Measurements from ENCODE around the gene MAMLD1. TPM values are rescaled to one million over a fixed set of nuclear protein-coding genes. Genes with fewer than 3 reads are reported as not detected.

Gene MAMLD1
- total RNA-seq, 4 donors from 2014 or later: 0.23 to 2.1 (median 0.96) TPM

GRCh38 chrX:150438165-150438564 lies 75.0 kb downstream of the MAMLD1 start:
- intact Hi-C loops (cut with DNase I): no loop called here
- Histone ChIP-seq H3K27ac (no peak overlapping the region), H3K27me3 (no peaks in the 10 kb centered on the region), H3K36me3 (no peaks in the 10 kb centered on the region), H3K4me3 (no peak overlapping the region), H3K9me3 (no peaks in the 10 kb centered on the region), H3K4me1 (no peaks in the 10 kb centered on the region)
- no peak for TF ChIP-seq CTCF (IDR thresholded peaks at IDR 0.05)
- no peak for TF ChIP-seq POLR2A (IDR thresholded peaks at IDR 0.05)
- DNase-seq: no peak
- WGBS, 2 donors: 72 to 85% methylated on average over 2 of the region's 2 CpGs

GRCh38 chrX:150446151-150446550 lies 83.0 kb downstream of the MAMLD1 start:
- intact Hi-C loops (cut with DNase I): no loop called here
- 20 to 73% methylated on average over 1 to 2 of the region's 2 CpGs for WGBS, 2 donors
- Histone ChIP-seq H3K9me3 (no peaks in the 10 kb centered on the region), H3K36me3 (no peaks in the 10 kb centered on the region), H3K4me1 (no peaks in the 10 kb centered on the region), H3K4me3 (no peak overlapping the region), H3K27me3 (no peaks in the 10 kb centered on the region), H3K27ac (no peak overlapping the region)
- DNase-seq: no peak
- TF ChIP-seq POLR2A (IDR thresholded peaks at IDR 0.05) (no peak), CTCF (IDR thresholded peaks at IDR 0.05) (no peak)

- Histone ChIP-seq H3K36me3 (no peaks in the 10 kb centered on the region), H3K27ac (no peak overlapping the region), H3K4me1 (no peaks in the 10 kb centered on the region), H3K9me3 (no peaks in the 10 kb centered on the region), H3K27me3 (no peaks in the 10 kb centered on the region), H3K4me3 (no peak overlapping the region)
- DNase-seq: no peak
- intact Hi-C loops (cut with DNase I): no loop called here
- WGBS, 2 donors: 50 to 71% methylated on average over 1 of the region's 1 CpG
- TF ChIP-seq POLR2A (IDR thresholded peaks at IDR 0.05): no peak
- TF ChIP-seq CTCF (IDR thresholded peaks at IDR 0.05): no peak
Measured at GRCh38 chrX:150446995-150447394, 83.9 kb downstream of the MAMLD1 start.

- Histone ChIP-seq H3K4me1 (no peaks in the 10 kb centered on the region), H3K36me3 (no peaks in the 10 kb centered on the region), H3K9me3 (no peaks in the 10 kb centered on the region), H3K27me3 (no peaks in the 10 kb centered on the region), H3K27ac (no peak overlapping the region), H3K4me3 (no peak overlapping the region)
- intact Hi-C loops (cut with DNase I): no loop called here
- no peak for DNase-seq
- WGBS, 2 donors: 67 to 88% methylated on average over 4 to 5 of the region's 5 CpGs
- TF ChIP-seq POLR2A (IDR thresholded peaks at IDR 0.05) (no peak), CTCF (IDR thresholded peaks at IDR 0.05) (no peak)
Measured at GRCh38 chrX:150449313-150449712, 86.2 kb downstream of the MAMLD1 start.

- Histone ChIP-seq H3K9me3 (no peaks in the 10 kb centered on the region), H3K27me3 (no peaks in the 10 kb centered on the region), H3K36me3 (no peaks in the 10 kb centered on the region), H3K27ac (no peak overlapping the region), H3K4me3 (no peak overlapping the region), H3K4me1 (no peaks in the 10 kb centered on the region)
- intact Hi-C loops (cut with DNase I): no loop called here
- TF ChIP-seq POLR2A (IDR thresholded peaks at IDR 0.05): no peak
- no peak for TF ChIP-seq CTCF (IDR thresholded peaks at IDR 0.05)
- DNase-seq: no peak
- 66 to 79% methylated on average over 2 of the region's 5 CpGs for WGBS, 2 donors
Measured at GRCh38 chrX:150450519-150451177, 87.5 kb downstream of the MAMLD1 start.

Data from esophagus squamous epithelium (tissue), 5 donors.